Upper lobe of left lung (tissue), 4 donors: Measurements from ENCODE around the gene FBXW10.
"Not testable (repeated sequence)": the region's sequence is repeated elsewhere in the genome, so short reads cannot be mapped to it uniquely, and the experiment has no call there.

ENCODE experiments used
- EP300 ChIP-seq, 4 donors: sonication (generic); formaldehyde crosslinking; IDR thresholded peaks; one replicate each; pipeline ENCODE4 v1.5.1; 2017; ENCODE audit warnings: antibody characterized with exemption in 4 of 4, control low read depth in 2 of 4
- POLR2A ChIP-seq, 4 donors: fragments of 450-650 bp; IDR thresholded peaks; one replicate each; pipeline ENCODE4 v1.5.1; 2016 to 2017; ENCODE audit warnings: antibody characterized with exemption in 4 of 4, mild to moderate bottlenecking in 2 of 4
- TF ChIP-seq, protein P1 (sequence below), 6 experiments: fragments of 450-650 bp in 4 of 6; fragments of 200-600 bp in 2 of 6; sonication (generic) in 2 of 6; IDR thresholded peaks; one replicate each; pipeline ENCODE4 v1.5.1; 2016 to 2019; ENCODE audit warnings: antibody characterized with exemption in 6 of 6

DNA sequence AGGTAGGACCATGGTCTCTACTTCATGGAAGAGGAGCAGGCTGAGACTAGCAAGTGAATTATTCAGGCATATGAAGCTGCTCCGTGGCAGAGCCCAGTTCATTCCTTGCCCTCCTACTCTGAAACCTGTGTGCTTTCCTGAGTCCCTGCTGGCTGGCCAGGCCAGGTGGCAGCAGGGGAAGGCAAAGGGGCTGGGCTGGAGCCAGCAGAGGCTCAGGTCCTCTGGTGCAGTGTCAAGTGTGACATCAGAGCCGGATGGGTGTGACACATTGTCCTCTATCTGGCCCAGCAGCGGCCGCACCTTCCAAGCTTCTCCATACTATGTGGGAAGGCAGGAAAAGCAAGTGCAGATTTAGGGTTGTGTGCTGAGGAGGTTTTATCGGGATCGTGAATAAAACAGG lies 2.6 kb upstream of the FBXW10 start:
- TF ChIP-seq POLR2A, EP300 (IDR thresholded peaks at IDR 0.05): not testable (repeated sequence)
- TF ChIP-seq, protein P1, sequence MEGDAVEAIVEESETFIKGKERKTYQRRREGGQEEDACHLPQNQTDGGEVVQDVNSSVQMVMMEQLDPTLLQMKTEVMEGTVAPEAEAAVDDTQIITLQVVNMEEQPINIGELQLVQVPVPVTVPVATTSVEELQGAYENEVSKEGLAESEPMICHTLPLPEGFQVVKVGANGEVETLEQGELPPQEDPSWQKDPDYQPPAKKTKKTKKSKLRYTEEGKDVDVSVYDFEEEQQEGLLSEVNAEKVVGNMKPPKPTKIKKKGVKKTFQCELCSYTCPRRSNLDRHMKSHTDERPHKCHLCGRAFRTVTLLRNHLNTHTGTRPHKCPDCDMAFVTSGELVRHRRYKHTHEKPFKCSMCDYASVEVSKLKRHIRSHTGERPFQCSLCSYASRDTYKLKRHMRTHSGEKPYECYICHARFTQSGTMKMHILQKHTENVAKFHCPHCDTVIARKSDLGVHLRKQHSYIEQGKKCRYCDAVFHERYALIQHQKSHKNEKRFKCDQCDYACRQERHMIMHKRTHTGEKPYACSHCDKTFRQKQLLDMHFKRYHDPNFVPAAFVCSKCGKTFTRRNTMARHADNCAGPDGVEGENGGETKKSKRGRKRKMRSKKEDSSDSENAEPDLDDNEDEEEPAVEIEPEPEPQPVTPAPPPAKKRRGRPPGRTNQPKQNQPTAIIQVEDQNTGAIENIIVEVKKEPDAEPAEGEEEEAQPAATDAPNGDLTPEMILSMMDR (IDR thresholded peaks at IDR 0.05), result not testable (repeated sequence)
